SK-N-DZ (cell line): ENCODE results near the gene UGT1A9.
A peak's percentile ranks its signal among the peaks of the same experiment; 100 is the strongest.

Source experiments
- DNase-seq: peaks from one replicate; pipeline ENCODE4 v3.0.0-alpha.2; 2015; ENCODE audit warnings: low spot score

UGT1A9 gene

DNA sequence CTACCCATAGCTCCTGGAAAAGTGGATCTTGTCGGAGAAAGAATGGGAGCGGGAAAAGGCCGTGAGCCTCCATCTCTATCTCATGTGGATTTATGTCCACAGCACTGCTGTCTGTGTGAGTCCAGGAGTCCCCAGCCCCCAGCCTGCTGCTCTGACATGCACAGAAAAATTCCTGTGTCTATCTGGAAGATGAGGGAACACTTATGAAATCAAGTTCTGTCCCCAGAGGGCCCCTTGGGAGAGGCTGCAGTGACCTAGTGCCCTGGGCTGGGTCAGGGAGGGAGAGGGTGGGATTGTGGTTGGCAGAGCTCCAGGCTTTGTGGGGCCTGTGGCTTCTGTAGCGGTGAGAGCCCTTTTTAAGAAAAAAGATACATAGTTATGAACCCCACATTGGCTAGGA lies 145.1 kb downstream of the UGT1A9 start:
- DNase-seq = peak; percentile 35

DNA sequence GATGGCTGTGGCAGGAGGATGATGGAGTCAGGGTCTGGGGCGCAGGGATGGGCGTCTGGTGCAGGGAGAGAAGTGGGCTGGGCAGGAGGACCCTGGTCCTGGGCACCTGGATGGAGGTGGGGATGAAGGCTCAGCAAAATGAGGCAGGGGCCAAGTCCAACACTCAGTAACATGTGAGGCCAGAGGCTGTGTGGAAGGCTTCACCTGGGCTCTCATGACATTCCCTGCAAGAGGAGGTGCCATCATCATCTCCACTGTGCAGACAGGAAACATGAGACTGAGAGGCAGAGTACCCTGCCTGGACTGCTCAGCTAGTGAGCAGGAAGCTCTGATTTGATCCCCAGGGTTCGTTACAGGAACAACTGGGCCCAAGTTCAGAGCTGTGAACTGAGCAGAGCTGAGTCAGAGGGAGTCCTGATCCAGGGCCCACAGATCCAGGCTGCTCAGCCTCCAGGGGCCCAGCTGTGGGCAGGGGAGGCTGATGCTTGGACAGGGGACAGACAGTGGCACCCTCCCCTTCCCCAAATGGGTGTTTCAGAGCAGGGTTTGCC lies 145.7 kb downstream of the UGT1A9 start:
- no peak for DNase-seq

DNA sequence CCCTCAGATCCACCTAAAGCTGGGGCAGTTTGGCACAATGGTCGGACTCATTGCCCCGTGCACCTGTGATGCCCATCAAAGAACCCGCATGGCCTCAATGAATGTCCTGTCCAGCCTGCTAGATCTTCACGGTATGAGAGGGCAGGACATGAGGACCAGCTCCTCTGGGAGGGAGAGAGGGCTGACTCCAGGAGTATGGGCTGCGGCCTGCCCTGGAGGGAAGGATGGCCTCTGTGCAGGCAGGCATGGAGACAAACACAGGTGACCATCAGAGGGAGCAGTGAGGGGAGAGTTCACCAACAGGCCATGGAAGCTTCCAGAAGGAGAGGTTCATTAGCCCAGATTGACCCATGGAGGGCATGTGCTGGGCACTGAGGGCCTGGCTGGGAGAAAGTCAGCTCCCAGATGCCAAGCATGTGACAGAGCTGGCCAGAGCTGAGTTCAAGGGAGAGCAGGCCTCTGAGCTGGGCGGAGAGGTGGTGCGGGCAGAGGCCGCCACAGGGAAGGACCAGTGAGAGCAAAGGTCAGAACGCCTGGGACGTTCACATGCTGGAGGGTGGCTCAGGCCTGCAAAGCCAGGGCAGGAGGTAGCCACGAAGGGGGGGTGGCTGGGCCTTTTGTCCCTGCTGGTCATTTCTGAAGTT lies 146.4 kb downstream of the UGT1A9 start:
- no peak for DNase-seq

DNA sequence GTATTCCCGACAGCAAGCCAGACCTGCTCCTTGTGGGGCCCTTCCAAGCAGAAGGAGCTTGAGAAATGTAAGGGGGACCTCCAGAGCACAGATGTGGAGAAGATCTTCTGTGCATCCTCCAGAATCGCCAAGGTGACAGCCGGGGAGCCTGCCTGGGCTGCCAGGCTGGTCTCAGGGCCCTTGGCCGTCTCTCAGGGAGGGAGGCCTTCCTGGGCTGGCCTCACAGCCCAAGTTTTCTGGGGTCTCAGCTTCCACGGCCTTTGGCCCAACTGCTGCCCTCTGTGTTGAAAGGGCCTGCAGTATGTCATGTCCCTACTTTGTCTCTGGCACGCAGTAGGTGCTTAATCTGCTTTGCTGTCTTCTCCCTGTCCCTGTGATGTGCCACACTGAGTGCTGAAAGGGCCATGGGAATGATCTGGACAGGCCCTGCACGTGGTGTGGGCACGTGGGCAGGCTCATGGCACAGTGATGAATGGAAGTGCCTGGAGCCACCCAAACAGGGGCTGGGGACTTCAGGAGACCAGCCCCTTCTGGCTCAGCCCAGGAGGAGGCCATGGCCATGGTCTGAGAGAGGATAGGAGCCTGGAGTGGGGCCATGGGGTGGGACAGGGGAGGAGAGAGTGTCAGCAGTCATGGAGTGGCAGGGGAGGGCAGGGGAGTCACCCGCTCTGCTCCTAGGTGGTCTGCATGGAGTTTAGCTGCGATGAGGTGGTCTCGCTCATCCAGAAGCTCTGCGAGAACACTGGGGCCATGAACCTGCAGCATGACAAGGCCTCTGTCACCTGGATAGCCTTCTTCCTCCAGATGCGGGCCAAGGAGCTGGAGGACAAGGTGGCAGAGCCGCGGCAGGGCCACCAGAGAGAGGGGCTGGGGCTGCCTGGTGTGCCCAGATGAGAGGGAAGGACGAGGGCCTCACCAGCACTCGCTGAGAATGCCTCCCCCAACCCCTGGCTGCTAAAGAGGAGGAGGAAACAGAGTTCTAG lies 147.2 kb downstream of the UGT1A9 start:
- no peak for DNase-seq

DNA sequence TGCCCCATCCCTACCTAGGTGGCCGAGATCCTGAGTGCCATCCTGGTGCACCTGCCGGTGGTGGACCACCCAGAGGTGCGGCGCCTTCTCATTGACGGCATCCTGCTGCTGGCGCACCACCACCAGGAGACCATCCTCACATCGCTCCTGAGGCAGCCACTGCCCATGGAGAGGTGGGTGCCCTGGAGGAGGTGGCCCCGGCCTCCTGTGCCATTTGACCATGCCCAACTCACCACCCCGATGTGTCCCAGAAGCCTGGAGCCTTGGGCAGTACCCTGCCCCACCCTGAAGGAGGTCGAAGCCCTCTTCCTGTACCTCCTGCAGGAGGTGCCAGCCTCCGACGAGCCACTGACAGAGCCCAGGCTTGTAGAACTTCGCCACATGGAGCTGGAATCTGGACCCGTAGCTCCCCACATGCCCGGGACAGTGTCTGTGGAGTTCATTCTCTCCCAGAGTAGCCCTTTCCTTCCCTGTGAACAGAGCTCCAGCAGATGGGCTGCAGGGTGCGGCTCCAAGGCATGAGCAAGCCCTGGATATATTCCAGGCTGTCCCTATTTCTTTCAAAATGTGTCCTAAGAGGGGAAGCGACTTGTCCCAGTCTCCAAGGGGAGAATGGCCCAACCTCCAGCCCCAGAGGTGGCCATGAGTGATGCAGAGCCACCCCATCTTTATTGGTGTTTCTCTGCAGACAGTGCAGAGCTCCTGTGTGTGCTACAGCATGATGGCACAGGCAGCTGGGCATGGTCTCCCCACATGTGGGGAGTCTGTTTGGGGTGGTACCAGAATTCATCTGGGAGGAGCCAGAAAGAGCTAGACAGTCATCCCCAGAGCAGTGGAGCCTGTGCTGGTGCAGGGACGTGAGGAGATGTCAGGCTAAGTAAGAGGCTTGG lies 148.4 kb downstream of the UGT1A9 start:
- DNase-seq = no peak

DNA sequence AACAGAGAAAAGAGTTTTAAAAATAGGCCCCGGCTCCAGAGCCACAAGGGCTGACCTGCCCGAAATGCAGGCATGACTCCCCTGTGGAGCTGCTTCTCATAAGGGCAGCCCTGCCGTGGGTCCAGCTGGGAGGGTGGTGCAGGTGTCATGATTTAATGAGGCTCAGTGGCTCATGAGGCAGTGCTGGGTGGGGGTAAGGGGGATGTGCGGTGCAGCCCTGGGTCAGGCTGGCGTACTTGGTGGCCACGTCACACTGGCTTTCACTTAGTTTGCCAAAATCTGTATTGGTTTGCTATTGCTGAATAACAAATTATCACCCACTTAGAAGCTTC lies 149.0 kb downstream of the UGT1A9 start:
- DNase-seq = no peak

DNA sequence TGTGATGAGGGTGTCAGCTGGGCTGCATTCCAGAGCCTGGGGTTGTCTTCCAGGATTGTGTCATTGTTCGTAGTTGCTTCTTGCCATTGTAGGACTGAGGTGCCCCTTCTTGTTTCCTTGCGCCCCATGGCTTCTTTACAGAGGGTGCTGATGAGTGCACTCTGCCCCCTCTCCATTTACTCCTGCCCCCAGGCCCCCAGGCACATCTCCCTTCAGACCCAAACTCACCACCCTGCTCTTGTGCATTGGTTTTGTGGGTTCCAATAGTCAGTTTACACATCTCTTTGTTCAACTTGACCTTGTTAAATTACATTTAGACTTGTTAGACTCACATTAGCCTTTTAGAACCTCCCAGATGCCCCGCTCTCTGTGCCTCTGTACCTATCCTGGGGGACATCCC lies 149.5 kb downstream of the UGT1A9 start:
- DNase-seq = no peak

DNA sequence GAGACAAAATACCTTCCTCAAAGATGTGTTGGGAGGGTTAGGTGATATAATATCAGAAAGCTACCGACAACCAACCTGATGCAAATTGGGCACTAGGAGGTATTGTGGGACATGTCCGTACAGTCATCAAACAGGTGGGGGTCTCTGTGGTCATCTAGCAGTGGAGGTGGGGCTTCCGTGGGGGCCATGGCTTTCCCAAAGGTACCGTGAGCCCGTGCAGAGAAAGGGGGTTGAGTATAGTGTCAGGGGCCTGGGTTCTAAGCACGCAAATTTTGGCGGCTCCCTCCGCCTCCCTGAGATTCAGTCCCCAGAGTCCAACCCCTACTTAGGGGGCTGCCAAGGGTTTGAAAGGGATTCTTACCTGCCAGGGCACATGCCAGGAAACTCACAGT lies 150.0 kb downstream of the UGT1A9 start:
- DNase-seq = no peak

DNA sequence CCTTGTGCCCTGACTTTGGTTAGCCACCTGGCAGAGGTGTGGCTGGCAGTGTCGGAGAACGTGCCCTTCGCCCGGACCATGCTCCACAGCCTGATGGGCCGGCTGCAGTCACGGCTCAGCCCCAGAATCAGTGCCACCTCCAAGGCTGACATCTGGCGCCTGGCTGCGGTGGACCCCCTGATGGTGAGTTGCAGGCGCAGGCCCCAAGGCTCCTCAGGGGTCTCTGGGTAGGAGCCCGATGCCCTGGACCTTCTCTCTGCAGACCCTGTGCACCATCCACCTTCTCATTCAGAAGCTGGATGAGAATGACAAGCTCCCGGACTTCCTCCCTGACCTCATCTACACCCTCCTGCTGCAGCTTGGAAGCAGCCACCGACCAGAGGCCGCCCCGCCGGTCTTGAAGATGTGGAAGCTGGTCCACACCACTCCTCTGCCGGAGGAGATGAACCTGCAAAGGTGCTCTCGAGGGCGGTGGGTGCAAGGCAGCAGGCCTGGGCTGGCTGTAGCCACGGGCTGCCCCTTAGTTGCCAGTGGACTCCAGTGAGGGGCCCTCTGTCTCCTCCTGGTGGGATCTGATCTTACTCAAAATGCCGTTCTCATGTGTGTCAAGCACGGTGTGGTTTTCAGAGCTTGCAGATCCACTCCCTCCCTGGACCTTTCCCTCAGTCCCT lies 150.5 kb downstream of the UGT1A9 start:
- no peak for DNase-seq
